ENCODE data around the gene DDX42.

GRCh38 chr17:63819131-63819530 lies 45.2 kb downstream of the DDX42 start:
- no peak for TF ChIP-seq MAX (IDR thresholded peaks at IDR 0.05)
- no peak for TF ChIP-seq SREBF2 (IDR thresholded peaks at IDR 0.05)
- TF ChIP-seq HDAC2 (IDR thresholded peaks at IDR 0.05) = no peak
- no peak for TF ChIP-seq NR3C1 (IDR thresholded peaks at IDR 0.05)
- TF ChIP-seq CTCF (IDR thresholded peaks at IDR 0.05) = no peak
- no peak for TF ChIP-seq RAD21 (conservative IDR thresholded peaks at IDR 0.05 in 1 of 2, IDR thresholded peaks at IDR 0.05 in 1 of 2)
- no peak for TF ChIP-seq JUN (IDR thresholded peaks at IDR 0.05)
- no peak for TF ChIP-seq KDM1A (IDR thresholded peaks at IDR 0.05; ENCODE audit: low read depth)
- no peak for TF ChIP-seq POLR2AphosphoS2 (conservative IDR thresholded peaks at IDR 0.05; ENCODE audit: low read length)
- no peak for TF ChIP-seq CBX8 (IDR thresholded peaks at IDR 0.05)
- no peak for TF ChIP-seq POLR2A (IDR thresholded peaks at IDR 0.05; ENCODE audit: low read length)
- no peak for TF ChIP-seq ESRRA (IDR thresholded peaks at IDR 0.05; ENCODE audit: borderline replicate concordance, low read length)
- TF ChIP-seq EP300 (IDR thresholded peaks at IDR 0.05) = no peak
